Mesendoderm (in vitro differentiated cells): Measurements from ENCODE around the gene ANK3.

Experiments used
- DNase-seq: peaks from one replicate; pipeline ENCODE4 v3.0.0; 2013
- H2AK5ac ChIP-seq: 2 replicates; pipeline ENCODE4 v1.6.1; 2013; ENCODE audit warnings: low read length, inconsistent platforms
- H2BK120ac ChIP-seq: 2 replicates; pipeline ENCODE4 v1.6.1; 2013; ENCODE audit warnings: low read depth, mild to moderate bottlenecking, low read length, moderate library complexity, mixed read lengths
- H2BK15ac ChIP-seq: replicated peaks from 2 replicates; pipeline ENCODE4 v1.6.1; 2013; ENCODE audit warnings: low read depth, mild to moderate bottlenecking, moderate library complexity
- H2BK5ac ChIP-seq: 2 replicates; pipeline ENCODE4 v1.6.1; 2013; ENCODE audit warnings: low read length, inconsistent platforms
- H3K18ac ChIP-seq: 2 replicates; pipeline ENCODE4 v1.6.1; 2013; ENCODE audit warnings: mild to moderate bottlenecking, low read length, mixed read lengths
- H3K23ac ChIP-seq: one replicate; pipeline ENCODE4 v1.6.1; 2013; ENCODE audit warnings: low read length
- H3K27ac ChIP-seq: 2 replicates; pipeline ENCODE4 v1.5.1; 2013; ENCODE audit warnings: low read depth, mild to moderate bottlenecking, inconsistent platforms, low read length, moderate library complexity
- H3K27me3 ChIP-seq: 2 replicates; pipeline ENCODE4 v1.6.1; 2013; ENCODE audit warnings: low read length, control low read depth, mild to moderate bottlenecking, inconsistent platforms; ENCODE audit not compliant: insufficient read depth, poor library complexity
- H3K36me3 ChIP-seq: 2 replicates; pipeline ENCODE4 v1.6.1; 2013; ENCODE audit warnings: low read length, inconsistent platforms; ENCODE audit not compliant: control insufficient read depth, insufficient read depth
- H3K4ac ChIP-seq: one replicate; pipeline ENCODE4 v1.6.1; 2013; ENCODE audit warnings: low read depth, mild to moderate bottlenecking, low read length, moderate library complexity
- H3K4me1 ChIP-seq: 2 replicates; pipeline ENCODE4 v1.6.1; 2013; ENCODE audit warnings: low read depth, low read length, inconsistent platforms; ENCODE audit not compliant: control insufficient read depth
- H3K4me2 ChIP-seq: 2 replicates; pipeline ENCODE4 v1.6.1; 2013; ENCODE audit warnings: low read length
- H3K4me3 ChIP-seq: 2 replicates; pipeline ENCODE4 v1.5.1; 2013; ENCODE audit warnings: mild to moderate bottlenecking, low read length
- H3K56ac ChIP-seq: one replicate; pipeline ENCODE4 v1.6.1; 2013; ENCODE audit warnings: low read length
- H3K79me1 ChIP-seq: 2 replicates; pipeline ENCODE4 v1.6.1; 2013; ENCODE audit warnings: low read length, inconsistent platforms
- H3K79me2 ChIP-seq: 2 replicates; pipeline ENCODE4 v1.6.1; 2013; ENCODE audit warnings: mild to moderate bottlenecking, low read length; ENCODE audit not compliant: control insufficient read depth, insufficient read depth
- H3K9ac ChIP-seq: 2 replicates; pipeline ENCODE4 v1.6.1; 2013; ENCODE audit warnings: low read length, inconsistent platforms
- H4K5ac ChIP-seq: one replicate; pipeline ENCODE4 v1.6.1; 2013; ENCODE audit warnings: low read length
- H4K8ac ChIP-seq: one replicate; pipeline ENCODE4 v1.6.1; 2013; ENCODE audit warnings: low read depth, mild to moderate bottlenecking, control low read depth, low read length, moderate library complexity
- WGBS: extraction: QIAGEN DNeasy Blood & Tissue Kit; methylation state at CpG from one replicate; pipeline ENCODE4 v1.1.7; 2013; ENCODE audit warnings: low lambda C conversion rate, missing lambda C conversion rate; ENCODE audit not compliant: insufficient coverage; ENCODE audit errors: extremely low coverage; 5-methylcytosine and 5-hydroxymethylcytosine counted together

Gene ANK3

DNA sequence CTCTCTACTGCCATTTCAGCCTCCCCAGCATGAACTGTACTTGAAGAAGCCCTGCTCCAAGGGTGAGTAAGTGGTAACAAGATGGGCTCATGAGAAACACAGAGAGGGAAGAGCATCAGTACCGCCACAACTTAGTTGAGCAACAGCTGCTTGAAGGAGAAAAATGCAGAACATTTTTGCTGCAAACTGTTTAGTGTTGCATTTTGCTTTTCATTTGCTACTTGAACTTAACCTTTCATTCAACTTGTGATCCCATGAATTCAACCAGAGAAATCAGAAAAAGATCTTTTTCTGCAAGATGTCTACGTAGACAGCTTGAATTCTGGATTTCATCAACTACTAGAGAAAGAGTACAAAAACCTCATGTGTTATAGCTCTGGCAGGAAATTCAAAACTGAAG is 40.7 kb downstream of the ANK3 start:
- Histone ChIP-seq H4K5ac (no peak overlapping the region), H2BK5ac (no peak overlapping the region), H3K9ac (no peak overlapping the region), H2AK5ac (no peak overlapping the region), H3K56ac (no peak overlapping the region), H3K4me3 (no peak overlapping the region), H3K27me3 (no peaks in the 10 kb centered on the region), H3K4ac (no peak overlapping the region), H3K4me1 (peaks cover 2% of the 10 kb centered on the region), H3K79me2 (no peaks in the 10 kb centered on the region), H4K8ac (no peak overlapping the region), H3K79me1 (no peaks in the 10 kb centered on the region), H2BK15ac (no peak overlapping the region), H3K4me2 (no peak overlapping the region), H3K18ac (no peak overlapping the region), H3K23ac (no peak overlapping the region), H3K27ac (no peak overlapping the region), H2BK120ac (no peak overlapping the region), H3K36me3 (no peaks in the 10 kb centered on the region)
- no peak for DNase-seq
- no CpG with 5 or more reads among the region's 2 CpGs for WGBS

DNA sequence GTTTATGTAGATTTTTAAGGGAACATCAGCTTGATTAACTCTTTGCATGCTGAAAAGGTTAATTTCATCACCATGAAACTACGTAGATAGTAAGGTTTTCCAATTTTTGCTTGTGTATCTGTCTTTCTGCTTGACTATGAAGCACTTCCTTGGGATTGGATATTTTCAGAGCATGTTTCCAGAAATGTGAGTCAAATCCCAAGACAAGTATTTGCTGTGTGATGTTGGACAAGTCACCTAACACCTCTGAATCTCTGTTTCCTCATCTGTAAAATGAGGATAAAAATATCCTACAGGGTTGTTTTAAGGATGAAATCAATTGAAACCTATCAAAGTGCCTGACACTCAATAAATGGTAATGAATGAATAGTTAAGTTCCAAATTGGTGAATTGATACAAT is 42.4 kb downstream of the ANK3 start:
- Histone ChIP-seq H2AK5ac (no peak overlapping the region), H3K4me3 (no peak overlapping the region), H3K27me3 (no peaks in the 10 kb centered on the region), H3K9ac (no peak overlapping the region), H2BK5ac (no peak overlapping the region), H3K23ac (no peak overlapping the region), H3K4me2 (no peak overlapping the region), H3K4me1 (no peaks in the 10 kb centered on the region), H4K8ac (no peak overlapping the region), H3K56ac (no peak overlapping the region), H4K5ac (no peak overlapping the region), H3K79me2 (no peaks in the 10 kb centered on the region), H3K4ac (no peak overlapping the region), H3K36me3 (no peaks in the 10 kb centered on the region), H2BK120ac (no peak overlapping the region), H3K27ac (no peak overlapping the region), H3K18ac (no peak overlapping the region), H3K79me1 (no peaks in the 10 kb centered on the region), H2BK15ac (no peak overlapping the region)
- WGBS = no CpG with 5 or more reads among the region's 1 CpG
- DNase-seq = no peak

GRCh38 chr10:60346661-60347060 is 43.0 kb downstream of the ANK3 start:
- no peak overlapping the region for H3K4me3 ChIP-seq
- WGBS = no CpG with 5 or more reads among the region's 1 CpG

GRCh38 chr10:60343254-60343653 is 46.4 kb downstream of the ANK3 start:
- no peaks in the 10 kb centered on the region for H3K36me3 ChIP-seq
- no peak overlapping the region for H3K56ac ChIP-seq
- no peaks in the 10 kb centered on the region for H3K4me1 ChIP-seq
- H2BK5ac ChIP-seq = no peak overlapping the region
- H4K5ac ChIP-seq = no peak overlapping the region
- DNase-seq = no peak
- H2AK5ac ChIP-seq = no peak overlapping the region
- no peak overlapping the region for H3K27ac ChIP-seq
- H3K4me3 ChIP-seq = no peak overlapping the region
- no peak overlapping the region for H3K4ac ChIP-seq
- no peak overlapping the region for H2BK120ac ChIP-seq
- no peak overlapping the region for H3K4me2 ChIP-seq
- no peak overlapping the region for H2BK15ac ChIP-seq
- H3K9ac ChIP-seq = no peak overlapping the region
- no peaks in the 10 kb centered on the region for H3K79me2 ChIP-seq
- no peak overlapping the region for H3K23ac ChIP-seq
- no peaks in the 10 kb centered on the region for H3K27me3 ChIP-seq
- no CpG with 5 or more reads among the region's 1 CpG for WGBS
- H3K79me1 ChIP-seq = no peaks in the 10 kb centered on the region
- H3K18ac ChIP-seq = no peak overlapping the region
- H4K8ac ChIP-seq = no peak overlapping the region

More at GRCh38 chr10:60346661-60347060, 43.0 kb downstream of the ANK3 start:
- Histone ChIP-seq H3K4me2 (no peak overlapping the region), H3K9ac (no peak overlapping the region), H3K79me2 (no peaks in the 10 kb centered on the region), H3K27me3 (no peaks in the 10 kb centered on the region), H2AK5ac (no peak overlapping the region), H3K4ac (no peak overlapping the region), H3K27ac (no peak overlapping the region), H4K8ac (no peak overlapping the region), H3K23ac (no peak overlapping the region), H2BK5ac (no peak overlapping the region), H2BK15ac (no peak overlapping the region), H4K5ac (no peak overlapping the region), H3K79me1 (no peaks in the 10 kb centered on the region), H2BK120ac (no peak overlapping the region), H3K18ac (no peak overlapping the region), H3K36me3 (no peaks in the 10 kb centered on the region), H3K4me1 (no peaks in the 10 kb centered on the region), H3K56ac (no peak overlapping the region)
- no peak for DNase-seq

DNA sequence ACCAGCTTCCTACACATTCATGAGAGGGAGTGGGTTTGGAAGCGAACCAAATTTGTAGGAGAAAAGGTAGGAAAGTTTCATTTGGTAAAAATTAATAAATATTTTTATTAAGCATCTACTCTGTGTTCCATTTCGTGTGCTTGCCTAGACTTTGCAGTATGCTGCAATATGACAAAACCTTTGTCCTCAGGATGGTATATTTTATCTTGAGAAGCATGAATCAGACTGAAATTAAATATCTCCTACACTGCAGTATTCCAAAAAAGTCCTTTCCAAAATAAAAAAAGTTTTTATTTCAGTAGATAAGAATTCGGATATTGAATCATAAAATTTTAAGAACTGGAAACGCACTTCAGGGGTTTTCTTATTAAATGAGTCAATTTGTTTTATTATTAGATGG is 47.7 kb downstream of the ANK3 start:
- no peak overlapping the region for H2BK120ac ChIP-seq
- H2BK15ac ChIP-seq = no peak overlapping the region
- H3K36me3 ChIP-seq = no peaks in the 10 kb centered on the region
- no peak overlapping the region for H3K4me3 ChIP-seq
- no peaks in the 10 kb centered on the region for H3K4me1 ChIP-seq
- no peak overlapping the region for H2AK5ac ChIP-seq
- no peak overlapping the region for H3K9ac ChIP-seq
- H3K23ac ChIP-seq = no peak overlapping the region
- H3K79me1 ChIP-seq = no peaks in the 10 kb centered on the region
- H4K5ac ChIP-seq = no peak overlapping the region
- no peak overlapping the region for H3K4ac ChIP-seq
- no peaks in the 10 kb centered on the region for H3K79me2 ChIP-seq
- no peak for DNase-seq
- no peak overlapping the region for H3K18ac ChIP-seq
- H3K27me3 ChIP-seq = no peaks in the 10 kb centered on the region
- WGBS = no CpG with 5 or more reads among the region's 4 CpGs
- no peak overlapping the region for H2BK5ac ChIP-seq
- no peak overlapping the region for H4K8ac ChIP-seq
- H3K56ac ChIP-seq = no peak overlapping the region
- no peak overlapping the region for H3K4me2 ChIP-seq
- no peak overlapping the region for H3K27ac ChIP-seq

GRCh38 chr10:60340973-60341372 is 48.7 kb downstream of the ANK3 start:
- Histone ChIP-seq H3K79me1 (no peaks in the 10 kb centered on the region), H3K36me3 (no peaks in the 10 kb centered on the region), H4K5ac (no peak overlapping the region), H3K9ac (no peak overlapping the region), H3K18ac (no peak overlapping the region), H3K79me2 (no peaks in the 10 kb centered on the region), H3K23ac (no peak overlapping the region), H3K4me3 (no peak overlapping the region), H3K4me2 (no peak overlapping the region), H3K4ac (no peak overlapping the region), H3K56ac (no peak overlapping the region), H3K27me3 (no peaks in the 10 kb centered on the region), H3K27ac (no peak overlapping the region), H2AK5ac (no peak overlapping the region), H2BK5ac (no peak overlapping the region), H4K8ac (no peak overlapping the region), H2BK120ac (no peak overlapping the region), H3K4me1 (no peaks in the 10 kb centered on the region), H2BK15ac (no peak overlapping the region)
- DNase-seq = no peak
- no CpG with 5 or more reads among the region's 1 CpG for WGBS
